Muscle layer of duodenum (tissue), 2 donors: ENCODE data around the gene CLDN20.
"Not testable (repeated sequence)": the region's sequence is repeated elsewhere in the genome, so short reads cannot be mapped to it uniquely, and the experiment has no call there.

Experiments used
- H3K27ac ChIP-seq: one replicate; pipeline ENCODE4 v1.7.0; 2013; ENCODE audit warnings: mild to moderate bottlenecking, low read length
- H3K27me3 ChIP-seq: one replicate; pipeline ENCODE4 v1.7.0; 2013; ENCODE audit warnings: low read depth, mild to moderate bottlenecking, control low read depth, low read length
- H3K36me3 ChIP-seq, 2 donors: one replicate each; pipeline ENCODE4 v1.7.0; 2013; ENCODE audit warnings: low read length in 2 of 2, control low read depth in 1 of 2, mild to moderate bottlenecking in 1 of 2; ENCODE audit not compliant: insufficient read depth in 2 of 2, control insufficient read depth in 1 of 2
- H3K4me1 ChIP-seq, 2 donors: one replicate each; pipeline ENCODE4 v1.7.0; 2013; ENCODE audit warnings: low read length in 2 of 2, mild to moderate bottlenecking in 2 of 2, control low read depth in 1 of 2, moderate library complexity in 1 of 2; ENCODE audit not compliant: insufficient read depth in 2 of 2, control insufficient read depth in 1 of 2
- H3K4me3 ChIP-seq, 2 donors: one replicate each; pipeline ENCODE4 v1.7.0; 2013; ENCODE audit warnings: low read length in 2 of 2, low read depth in 1 of 2, mild to moderate bottlenecking in 1 of 2
- H3K9me3 ChIP-seq, 2 donors: one replicate each; pipeline ENCODE4 v1.7.0; 2013; ENCODE audit warnings: low read length in 2 of 2, control low read depth in 1 of 2, mild to moderate bottlenecking in 1 of 2; ENCODE audit not compliant: control insufficient read depth in 1 of 2
- donor health status: healthy.

CLDN20 gene

GRCh38 chr6:155228546-155229166 is 35.2 kb upstream of the CLDN20 start:
- Histone ChIP-seq H3K27me3 (no peaks in the 10 kb centered on the region), H3K4me3 (no peak overlapping the region), H3K9me3 (no peaks in the 10 kb centered on the region), H3K27ac (no peak overlapping the region), H3K4me1 (peaks cover 0 to 16% of the 10 kb centered on the region in 2 donors), H3K36me3 (no peaks in the 10 kb centered on the region)

GRCh38 chr6:155230975-155231374 is 32.8 kb upstream of the CLDN20 start:
- H3K9me3 ChIP-seq, H3K4me3 ChIP-seq, H3K36me3 ChIP-seq, H3K27me3 ChIP-seq, H3K27ac ChIP-seq: not testable (repeated sequence)
- peaks cover 0 to 23% of the 10 kb centered on the region in 2 donors for H3K4me1 ChIP-seq

- H3K4me3 ChIP-seq, result no peak overlapping the region
- no peaks in the 10 kb centered on the region for H3K27me3 ChIP-seq
- no peak overlapping the region for H3K27ac ChIP-seq
- H3K9me3 ChIP-seq, result no peaks in the 10 kb centered on the region
- H3K36me3 ChIP-seq, result no peaks in the 10 kb centered on the region
- peaks cover 0 to 21% of the 10 kb centered on the region in 2 donors for H3K4me1 ChIP-seq
Observed at GRCh38 chr6:155232848-155233247, 31.0 kb upstream of the CLDN20 start.

GRCh38 chr6:155234167-155234566 is 29.6 kb upstream of the CLDN20 start:
- H3K9me3 ChIP-seq, result no peaks in the 10 kb centered on the region
- H3K36me3 ChIP-seq, result no peaks in the 10 kb centered on the region

GRCh38 chr6:155234687-155235086 is 29.1 kb upstream of the CLDN20 start:
- Histone ChIP-seq H3K4me1 (peaks cover 0 to 10% of the 10 kb centered on the region in 2 donors), H3K27me3 (no peaks in the 10 kb centered on the region), H3K36me3 (no peaks in the 10 kb centered on the region), H3K27ac (no peak overlapping the region), H3K9me3 (no peaks in the 10 kb centered on the region), H3K4me3 (no peak overlapping the region)

More at GRCh38 chr6:155234167-155234566, 29.6 kb upstream of the CLDN20 start:
- no peaks in the 10 kb centered on the region for H3K27me3 ChIP-seq
- peaks cover 0 to 10% of the 10 kb centered on the region in 2 donors for H3K4me1 ChIP-seq
- H3K4me3 ChIP-seq, result no peak overlapping the region
- H3K27ac ChIP-seq, result no peak overlapping the region

- no peaks in the 10 kb centered on the region for H3K36me3 ChIP-seq
- peaks cover 0 to 10% of the 10 kb centered on the region in 2 donors for H3K4me1 ChIP-seq
- no peak overlapping the region for H3K4me3 ChIP-seq
- no peaks in the 10 kb centered on the region for H3K27me3 ChIP-seq
- no peaks in the 10 kb centered on the region for H3K9me3 ChIP-seq
- H3K27ac ChIP-seq, result no peak overlapping the region
Observed at GRCh38 chr6:155235087-155235486, 28.7 kb upstream of the CLDN20 start.

- Histone ChIP-seq H3K4me3 (no peak overlapping the region), H3K4me1 (peaks cover 5 to 10% of the 10 kb centered on the region in 2 donors), H3K9me3 (no peaks in the 10 kb centered on the region), H3K27me3 (no peaks in the 10 kb centered on the region), H3K36me3 (no peaks in the 10 kb centered on the region), H3K27ac (no peak overlapping the region)
Observed at GRCh38 chr6:155237613-155238012, 26.2 kb upstream of the CLDN20 start.

- Histone ChIP-seq H3K9me3 (no peaks in the 10 kb centered on the region), H3K4me1 (peaks cover 0 to 5% of the 10 kb centered on the region in 2 donors), H3K36me3 (no peaks in the 10 kb centered on the region), H3K27ac (no peak overlapping the region), H3K27me3 (no peaks in the 10 kb centered on the region), H3K4me3 (no peak overlapping the region)
Observed at GRCh38 chr6:155240905-155241600, 22.8 kb upstream of the CLDN20 start.

GRCh38 chr6:155241966-155242365 is 21.8 kb upstream of the CLDN20 start:
- H3K4me1 ChIP-seq, result peaks cover 0 to 5% of the 10 kb centered on the region in 2 donors

GRCh38 chr6:155244434-155244833 is 19.4 kb upstream of the CLDN20 start:
- H3K4me3 ChIP-seq, result no peak overlapping the region
- H3K9me3 ChIP-seq, result no peaks in the 10 kb centered on the region
- no peak overlapping the region for H3K27ac ChIP-seq
- H3K27me3 ChIP-seq, result no peaks in the 10 kb centered on the region
- H3K36me3 ChIP-seq, result no peaks in the 10 kb centered on the region
- peaks cover 5 to 7% of the 10 kb centered on the region in 2 donors for H3K4me1 ChIP-seq

More at GRCh38 chr6:155241966-155242365, 21.8 kb upstream of the CLDN20 start:
- no peak overlapping the region for H3K4me3 ChIP-seq
- H3K36me3 ChIP-seq, result no peaks in the 10 kb centered on the region
- no peak overlapping the region for H3K27ac ChIP-seq
- no peaks in the 10 kb centered on the region for H3K27me3 ChIP-seq
- H3K9me3 ChIP-seq, result no peaks in the 10 kb centered on the region

GRCh38 chr6:155245193-155245592 is 18.6 kb upstream of the CLDN20 start:
- H3K27me3 ChIP-seq, result no peaks in the 10 kb centered on the region
- no peaks in the 10 kb centered on the region for H3K9me3 ChIP-seq
- H3K4me3 ChIP-seq, result no peak overlapping the region
- no peaks in the 10 kb centered on the region for H3K36me3 ChIP-seq
- no peak overlapping the region for H3K27ac ChIP-seq
- peaks cover 5 to 7% of the 10 kb centered on the region in 2 donors for H3K4me1 ChIP-seq
